Activated CD8-positive, alpha-beta memory T cell treated with anti-CD3 and anti-CD28 coated beads for 24 hours (primary cell): ENCODE measurements around the gene DNAH12.
"Not testable (repeated sequence)": the region's sequence is repeated elsewhere in the genome, so short reads cannot be mapped to it uniquely, and the experiment has no call there.

ENCODE experiments used
- DNase-seq: peaks from one replicate; pipeline ENCODE4 v3.0.0-alpha.2; 2020

DNAH12 gene

GRCh38 chr3:57303520-57303919 lies 240.6 kb downstream of the DNAH12 start:
- not testable (repeated sequence) for DNase-seq

GRCh38 chr3:57298041-57298440 lies 246.1 kb downstream of the DNAH12 start:
- no peak for DNase-seq

- no peak for DNase-seq
Observed at GRCh38 chr3:57292897-57293526, 251.1 kb downstream of the DNAH12 start.

GRCh38 chr3:57292159-57292896 lies 251.8 kb downstream of the DNAH12 start, which contains the start of gene ASB14:
ASB14 (minus strand) TSS chr3:57292685; CDS start chr3:57292033, 652 bp downstream.
- DNase-seq: no peak

GRCh38 chr3:57288403-57288802 lies 255.7 kb downstream of the DNAH12 start:
- DNase-seq: no peak

GRCh38 chr3:57287205-57287604 lies 256.9 kb downstream of the DNAH12 start:
- DNase-seq: no peak

- DNase-seq: no peak
Observed at GRCh38 chr3:57283334-57283733, 260.8 kb downstream of the DNAH12 start.

GRCh38 chr3:57281715-57282114 lies 262.4 kb downstream of the DNAH12 start:
- DNase-seq: no peak

- no peak for DNase-seq
Observed at GRCh38 chr3:57279685-57280084, 264.5 kb downstream of the DNAH12 start.

- DNase-seq: no peak
Observed at GRCh38 chr3:57278237-57278636, 265.9 kb downstream of the DNAH12 start.

- no peak for DNase-seq
Observed at GRCh38 chr3:57275393-57275792, 268.8 kb downstream of the DNAH12 start.

GRCh38 chr3:57274845-57275244 lies 269.3 kb downstream of the DNAH12 start:
- DNase-seq: no peak

GRCh38 chr3:57268416-57268815 lies 275.7 kb downstream of the DNAH12 start:
- no peak for DNase-seq

- no peak for DNase-seq
Observed at GRCh38 chr3:57261929-57262328, 282.2 kb downstream of the DNAH12 start.

GRCh38 chr3:57261119-57261518 lies 283.0 kb downstream of the DNAH12 start:
- DNase-seq: no peak

- no peak for DNase-seq
Observed at GRCh38 chr3:57257678-57258077, 286.5 kb downstream of the DNAH12 start.

GRCh38 chr3:57256844-57257243 lies 287.3 kb downstream of the DNAH12 start:
- no peak for DNase-seq

- no peak for DNase-seq
Observed at GRCh38 chr3:57252404-57252803, 291.7 kb downstream of the DNAH12 start.

- no peak for DNase-seq
Observed at GRCh38 chr3:57244946-57245345, 299.2 kb downstream of the DNAH12 start.
